Hepatocyte (in vitro differentiated cells): Measurements from ENCODE around the gene SH2D1A. TPM values are rescaled to one million over a fixed set of nuclear protein-coding genes. Genes with fewer than 3 reads are reported as not detected.

Source experiments
- DNase-seq: peaks from one replicate; pipeline ENCODE4 v3.0.0-alpha.2; 2016; ENCODE audit warnings: low spot score
- H2AFZ ChIP-seq: fragments of 200-600 bp; sonication (generic); 2 replicates; pipeline ENCODE4 v1.6.0; 2016; ENCODE audit warnings: antibody characterized with exemption, mild to moderate bottlenecking
- H3K27ac ChIP-seq: fragments of 200-600 bp; sonication (generic); 2 replicates; pipeline ENCODE4 v1.5.1; 2016; ENCODE audit warnings: mild to moderate bottlenecking
- H3K27me3 ChIP-seq: fragments of 200-600 bp; sonication (generic); 2 replicates; pipeline ENCODE4 v1.6.1; 2016
- H3K36me3 ChIP-seq: fragments of 200-600 bp; sonication (generic); replicated peaks from 2 replicates; pipeline ENCODE4 v1.5.1; 2016; ENCODE audit warnings: low read depth; ENCODE audit not compliant: insufficient read depth
- H3K4me1 ChIP-seq: fragments of 200-600 bp; sonication (generic); 2 replicates; pipeline ENCODE4 v1.5.1; 2016; ENCODE audit warnings: mild to moderate bottlenecking, moderate library complexity; ENCODE audit not compliant: insufficient read depth
- H3K4me2 ChIP-seq: fragments of 200-600 bp; sonication (generic); 2 replicates; pipeline ENCODE4 v1.6.0; 2016
- H3K4me3 ChIP-seq: fragments of 200-600 bp; sonication (generic); 2 replicates; pipeline ENCODE4 v1.5.1; 2016; ENCODE audit warnings: mild to moderate bottlenecking
- H3K79me2 ChIP-seq: fragments of 200-600 bp; sonication (generic); 2 replicates; pipeline ENCODE4 v1.6.0; 2017; ENCODE audit warnings: mild to moderate bottlenecking
- H3K9me2 ChIP-seq: fragments of 200-600 bp; sonication (generic); replicated peaks from 2 replicates; pipeline ENCODE4 v1.6.0; 2017; ENCODE audit warnings: mild to moderate bottlenecking; ENCODE audit not compliant: insufficient read depth
- H3K9me3 ChIP-seq: fragments of 200-600 bp; sonication (generic); 2 replicates; pipeline ENCODE4 v1.5.1; 2016; ENCODE audit warnings: low read depth, mild to moderate bottlenecking
- H4K20me1 ChIP-seq: fragments of 200-600 bp; sonication (generic); 2 replicates; pipeline ENCODE4 v1.6.0; 2016; ENCODE audit warnings: mild to moderate bottlenecking; ENCODE audit not compliant: insufficient read depth, poor library complexity, severe bottlenecking
- CTCF ChIP-seq: fragments of 200-600 bp; sonication (generic); IDR thresholded peaks from 2 replicates; pipeline ENCODE4 v1.5.1; 2016; ENCODE audit warnings: antibody characterized with exemption, mild to moderate bottlenecking; ENCODE audit not compliant: poor library complexity
- EZH2 ChIP-seq: fragments of 200-600 bp; sonication (generic); IDR thresholded peaks from 2 replicates; pipeline ENCODE4 v1.6.1; 2016; ENCODE audit warnings: antibody characterized with exemption, mild to moderate bottlenecking, borderline replicate concordance
- EZH2phosphoT487 ChIP-seq: fragments of 200-600 bp; sonication (generic); IDR thresholded peaks from one replicate; pipeline ENCODE4 v1.6.1; 2018; ENCODE audit warnings: antibody characterized with exemption, mild to moderate bottlenecking, low read depth, moderate library complexity; ENCODE audit not compliant: unreplicated experiment, severe bottlenecking
- WGBS: methylation state at CpG from one replicate; pipeline ENCODE4 v1.1.6; 2016; ENCODE audit warnings: low lambda C conversion rate; ENCODE audit errors: missing lambda C conversion rate; 5-methylcytosine and 5-hydroxymethylcytosine counted together
- polyA plus RNA-seq: library from polyadenylated mRNA; unstranded; fragments of >200 nt; fragmentation: Nextera tagmentation; extraction: Ambion mirVana; gene quantifications from 2 replicates; pipeline ENCODE4 v1.2.1, GENCODE V29; 2016
- total RNA-seq: library from RNA; depleted of rRNA; stranded (reverse); fragments of >200 nt; gene quantifications from 2 replicates; pipeline ENCODE4 v1.2.3, GENCODE V29; 2014

Gene SH2D1A
- total and polyA plus RNA-seq, 2 experiments from 2014 or later: not detected

GRCh38 chrX:124358800-124359383, 12.5 kb downstream of the SH2D1A start:
- H3K4me1 ChIP-seq: no peaks in the 10 kb centered on the region
- H4K20me1 ChIP-seq: no peaks in the 10 kb centered on the region
- H3K4me2 ChIP-seq: no peak overlapping the region
- H3K27me3 ChIP-seq: no peaks in the 10 kb centered on the region
- no peaks in the 10 kb centered on the region for H3K9me3 ChIP-seq
- no peak for DNase-seq
- no peak overlapping the region for H2AFZ ChIP-seq
- no peaks in the 10 kb centered on the region for H3K9me2 ChIP-seq
- TF ChIP-seq EZH2: no peak
- TF ChIP-seq CTCF: no peak
- no peaks in the 10 kb centered on the region for H3K36me3 ChIP-seq
- WGBS: 54% methylated on average over 3 of the region's 3 CpGs
- no peaks in the 10 kb centered on the region for H3K79me2 ChIP-seq
- no peak overlapping the region for H3K27ac ChIP-seq
- H3K4me3 ChIP-seq: no peak overlapping the region

- H3K9me2 ChIP-seq: no peaks in the 10 kb centered on the region
- DNase-seq: no peak
- H3K4me2 ChIP-seq: no peak overlapping the region
- H3K9me3 ChIP-seq: no peaks in the 10 kb centered on the region
- no peak overlapping the region for H3K27ac ChIP-seq
- WGBS: 53% methylated on average over 2 of the region's 2 CpGs
- H3K27me3 ChIP-seq: no peaks in the 10 kb centered on the region
- H4K20me1 ChIP-seq: no peaks in the 10 kb centered on the region
- H3K36me3 ChIP-seq: no peaks in the 10 kb centered on the region
- no peak overlapping the region for H3K4me3 ChIP-seq
- no peaks in the 10 kb centered on the region for H3K79me2 ChIP-seq
- no peak for TF ChIP-seq EZH2phosphoT487
- H2AFZ ChIP-seq: no peak overlapping the region
- H3K4me1 ChIP-seq: no peaks in the 10 kb centered on the region
Measured at GRCh38 chrX:124362072-124362471, 15.7 kb downstream of the SH2D1A start.

GRCh38 chrX:124362761-124363160, 16.4 kb downstream of the SH2D1A start:
- H4K20me1 ChIP-seq: no peaks in the 10 kb centered on the region
- H3K27me3 ChIP-seq: no peaks in the 10 kb centered on the region
- no peak overlapping the region for H3K4me3 ChIP-seq
- H3K4me2 ChIP-seq: no peak overlapping the region
- DNase-seq: no peak
- H2AFZ ChIP-seq: no peak overlapping the region
- no peaks in the 10 kb centered on the region for H3K9me3 ChIP-seq
- no peaks in the 10 kb centered on the region for H3K9me2 ChIP-seq
- WGBS: 61% methylated on average over 1 of the region's 1 CpG
- no peaks in the 10 kb centered on the region for H3K36me3 ChIP-seq
- TF ChIP-seq CTCF (no peak), EZH2phosphoT487 (no peak), EZH2 (no peak)
- H3K79me2 ChIP-seq: no peaks in the 10 kb centered on the region
- H3K27ac ChIP-seq: no peak overlapping the region
- H3K4me1 ChIP-seq: no peaks in the 10 kb centered on the region

- Histone ChIP-seq H3K4me2 (no peak overlapping the region), H3K36me3 (no peaks in the 10 kb centered on the region), H3K79me2 (no peaks in the 10 kb centered on the region), H3K4me3 (no peak overlapping the region), H3K27me3 (no peaks in the 10 kb centered on the region), H3K9me3 (no peaks in the 10 kb centered on the region), H3K4me1 (no peaks in the 10 kb centered on the region), H4K20me1 (no peaks in the 10 kb centered on the region), H3K9me2 (no peaks in the 10 kb centered on the region), H3K27ac (no peak overlapping the region), H2AFZ (no peak overlapping the region)
- no peak for DNase-seq
- no peak for TF ChIP-seq EZH2phosphoT487
- TF ChIP-seq CTCF: no peak
- TF ChIP-seq EZH2: no peak
Measured at GRCh38 chrX:124369722-124370121, 23.4 kb downstream of the SH2D1A start.
